HEK293 (cell line): ENCODE data around the gene PTDSS2.

Source experiments
- PRDM10 ChIP-seq: fragments of 450-650 bp; formaldehyde crosslinking; IDR thresholded peaks from 2 replicates; pipeline ENCODE4 v1.5.1; 2016; ENCODE audit warnings: missing biosample characterization, missing genetic modification characterization
- ZNF138 ChIP-seq: fragments of 450-650 bp; formaldehyde crosslinking; IDR thresholded peaks from 2 replicates; pipeline ENCODE4 v1.5.1; 2016; ENCODE audit warnings: missing biosample characterization, missing genetic modification characterization, borderline replicate concordance
- ZNF155 ChIP-seq: fragments of 450-650 bp; formaldehyde crosslinking; IDR thresholded peaks from 2 replicates; pipeline ENCODE4 v1.5.1; 2016; ENCODE audit warnings: missing biosample characterization, missing genetic modification characterization
- ZNF843 ChIP-seq: fragments of 450-650 bp; formaldehyde crosslinking; IDR thresholded peaks from 2 replicates; pipeline ENCODE4 v1.5.1; 2016; ENCODE audit warnings: missing biosample characterization, missing genetic modification characterization
- TF ChIP-seq, protein P1 (sequence below): fragments of 450-650 bp; formaldehyde crosslinking; IDR thresholded peaks from 2 replicates; pipeline ENCODE4 v1.5.1; 2016; ENCODE audit warnings: missing biosample characterization, missing genetic modification characterization
- TF ChIP-seq, protein P2 (sequence below): fragments of 450-650 bp; formaldehyde crosslinking; IDR thresholded peaks from 2 replicates; pipeline ENCODE4 v1.5.1; 2017; ENCODE audit warnings: missing biosample characterization, missing genetic modification characterization

- TF ChIP-seq ZNF843 (tag by site-specific recombination) = no peak
- no peak for TF ChIP-seq ZNF138 (tag by site-specific recombination)
- no peak for TF ChIP-seq PRDM10 (tag by site-specific recombination)
- TF ChIP-seq ZNF155 (tag by site-specific recombination) = no peak
- TF ChIP-seq, protein P1, sequence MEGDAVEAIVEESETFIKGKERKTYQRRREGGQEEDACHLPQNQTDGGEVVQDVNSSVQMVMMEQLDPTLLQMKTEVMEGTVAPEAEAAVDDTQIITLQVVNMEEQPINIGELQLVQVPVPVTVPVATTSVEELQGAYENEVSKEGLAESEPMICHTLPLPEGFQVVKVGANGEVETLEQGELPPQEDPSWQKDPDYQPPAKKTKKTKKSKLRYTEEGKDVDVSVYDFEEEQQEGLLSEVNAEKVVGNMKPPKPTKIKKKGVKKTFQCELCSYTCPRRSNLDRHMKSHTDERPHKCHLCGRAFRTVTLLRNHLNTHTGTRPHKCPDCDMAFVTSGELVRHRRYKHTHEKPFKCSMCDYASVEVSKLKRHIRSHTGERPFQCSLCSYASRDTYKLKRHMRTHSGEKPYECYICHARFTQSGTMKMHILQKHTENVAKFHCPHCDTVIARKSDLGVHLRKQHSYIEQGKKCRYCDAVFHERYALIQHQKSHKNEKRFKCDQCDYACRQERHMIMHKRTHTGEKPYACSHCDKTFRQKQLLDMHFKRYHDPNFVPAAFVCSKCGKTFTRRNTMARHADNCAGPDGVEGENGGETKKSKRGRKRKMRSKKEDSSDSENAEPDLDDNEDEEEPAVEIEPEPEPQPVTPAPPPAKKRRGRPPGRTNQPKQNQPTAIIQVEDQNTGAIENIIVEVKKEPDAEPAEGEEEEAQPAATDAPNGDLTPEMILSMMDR (tag by site-specific recombination) = no peak
- TF ChIP-seq, protein P2, sequence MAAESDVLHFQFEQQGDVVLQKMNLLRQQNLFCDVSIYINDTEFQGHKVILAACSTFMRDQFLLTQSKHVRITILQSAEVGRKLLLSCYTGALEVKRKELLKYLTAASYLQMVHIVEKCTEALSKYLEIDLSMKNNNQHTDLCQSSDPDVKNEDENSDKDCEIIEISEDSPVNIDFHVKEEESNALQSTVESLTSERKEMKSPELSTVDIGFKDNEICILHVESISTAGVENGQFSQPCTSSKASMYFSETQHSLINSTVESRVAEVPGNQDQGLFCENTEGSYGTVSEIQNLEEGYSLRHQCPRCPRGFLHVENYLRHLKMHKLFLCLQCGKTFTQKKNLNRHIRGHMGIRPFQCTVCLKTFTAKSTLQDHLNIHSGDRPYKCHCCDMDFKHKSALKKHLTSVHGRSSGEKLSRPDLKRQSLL = no peak
Measured at GRCh38 chr11:464316-464715, 14.2 kb downstream of the PTDSS2 start.
